Measurements from ENCODE around the gene GSC2.

GSC2 gene

GRCh38 chr22:19172213-19173046, 22.3 kb upstream of the GSC2 start:
- TF ChIP-seq CTCF (conservative IDR thresholded peaks at IDR 0.05; ENCODE audit: low read length) = no peak
- H3K4me3 ChIP-seq (ENCODE audit: low read length) = peak overlapping the region; percentile 91
- DNase-seq (ENCODE audit: low read depth) = no peak

GRCh38 chr22:19169947-19170318, 19.8 kb upstream of the GSC2 start:
- no peak overlapping the region; the same call in 1 of the 2 replicates for H3K4me3 ChIP-seq (ENCODE audit: low read length)
- no peak for DNase-seq (ENCODE audit: low read depth)
- no peak for TF ChIP-seq CTCF (conservative IDR thresholded peaks at IDR 0.05; ENCODE audit: low read length)

GRCh38 chr22:19169002-19169946, 19.2 kb upstream of the GSC2 start:
- peak overlapping the region; percentile 39 for H3K4me3 ChIP-seq (ENCODE audit: low read length)
- no peak for TF ChIP-seq CTCF (conservative IDR thresholded peaks at IDR 0.05; ENCODE audit: low read length)
- no peak for DNase-seq (ENCODE audit: low read depth)

- no peak for DNase-seq (ENCODE audit: low read depth)
- H3K4me3 ChIP-seq (ENCODE audit: low read length) = no peak overlapping the region
- TF ChIP-seq CTCF (conservative IDR thresholded peaks at IDR 0.05; ENCODE audit: low read length) = no peak
Observed at GRCh38 chr22:19168088-19168890, 18.2 kb upstream of the GSC2 start.

GRCh38 chr22:19167106-19167869, 17.2 kb upstream of the GSC2 start:
- no peak overlapping the region for H3K4me3 ChIP-seq (ENCODE audit: low read length)
- no peak for TF ChIP-seq CTCF (conservative IDR thresholded peaks at IDR 0.05; ENCODE audit: low read length)
- no peak for DNase-seq (ENCODE audit: low read depth)

- no peak for DNase-seq (ENCODE audit: low read depth)
- no peak for TF ChIP-seq CTCF (conservative IDR thresholded peaks at IDR 0.05; ENCODE audit: low read length)
- no peak overlapping the region for H3K4me3 ChIP-seq (ENCODE audit: low read length)
Observed at GRCh38 chr22:19166421-19166820, 16.3 kb upstream of the GSC2 start.
